ENCODE results near the gene ALDH3B1. TPM values are rescaled to one million over a fixed set of nuclear protein-coding genes. Genes with fewer than 3 reads are reported as not detected.

The ALDH3B1 gene
- total RNA-seq, 1 experiment from 2014 or later: 41.6 TPM

DNA sequence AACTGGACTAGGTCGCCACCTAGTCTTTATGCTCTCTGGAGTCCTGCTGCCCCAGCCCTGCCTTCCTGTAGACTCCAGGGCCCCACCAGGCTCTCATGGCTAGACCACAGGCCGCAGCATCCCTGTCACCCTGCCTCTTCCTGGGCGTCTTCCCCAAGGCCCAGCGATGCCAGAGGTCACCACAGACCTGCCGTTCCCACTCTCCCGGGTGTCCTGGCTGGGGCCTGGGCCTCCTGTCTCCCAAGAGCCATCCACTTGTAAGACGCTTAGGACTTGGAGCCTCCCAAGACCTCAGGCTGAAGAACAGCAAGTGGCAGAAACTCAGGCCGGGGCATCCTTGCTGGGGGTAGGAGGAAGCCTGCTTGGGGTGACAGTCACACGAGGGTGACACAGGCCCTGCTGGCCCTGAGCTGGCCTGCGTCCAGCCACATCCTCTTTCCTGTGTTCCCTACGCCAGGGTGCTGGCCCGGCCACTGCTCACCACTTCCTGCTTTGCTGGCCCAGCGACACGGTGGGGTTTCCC lies 26.7 kb downstream of the ALDH3B1 start:
- Mint-ChIP-seq H3K4me1 (ENCODE audit: low read depth, unreplicated experiment) (peaks cover 13% of the 10 kb centered on the region), H3K36me3 (ENCODE audit: insufficient read depth, unreplicated experiment) (peaks cover 39% of the 10 kb centered on the region), H3K27ac (ENCODE audit: unreplicated experiment) (peak overlapping the region; percentile 56), H3K4me3 (ENCODE audit: low read depth, unreplicated experiment) (no peak overlapping the region), H3K9me3 (ENCODE audit: low read depth, unreplicated experiment) (no peaks in the 10 kb centered on the region), H3K27me3 (ENCODE audit: unreplicated experiment) (no peaks in the 10 kb centered on the region)
- TF ChIP-seq, protein P1, sequence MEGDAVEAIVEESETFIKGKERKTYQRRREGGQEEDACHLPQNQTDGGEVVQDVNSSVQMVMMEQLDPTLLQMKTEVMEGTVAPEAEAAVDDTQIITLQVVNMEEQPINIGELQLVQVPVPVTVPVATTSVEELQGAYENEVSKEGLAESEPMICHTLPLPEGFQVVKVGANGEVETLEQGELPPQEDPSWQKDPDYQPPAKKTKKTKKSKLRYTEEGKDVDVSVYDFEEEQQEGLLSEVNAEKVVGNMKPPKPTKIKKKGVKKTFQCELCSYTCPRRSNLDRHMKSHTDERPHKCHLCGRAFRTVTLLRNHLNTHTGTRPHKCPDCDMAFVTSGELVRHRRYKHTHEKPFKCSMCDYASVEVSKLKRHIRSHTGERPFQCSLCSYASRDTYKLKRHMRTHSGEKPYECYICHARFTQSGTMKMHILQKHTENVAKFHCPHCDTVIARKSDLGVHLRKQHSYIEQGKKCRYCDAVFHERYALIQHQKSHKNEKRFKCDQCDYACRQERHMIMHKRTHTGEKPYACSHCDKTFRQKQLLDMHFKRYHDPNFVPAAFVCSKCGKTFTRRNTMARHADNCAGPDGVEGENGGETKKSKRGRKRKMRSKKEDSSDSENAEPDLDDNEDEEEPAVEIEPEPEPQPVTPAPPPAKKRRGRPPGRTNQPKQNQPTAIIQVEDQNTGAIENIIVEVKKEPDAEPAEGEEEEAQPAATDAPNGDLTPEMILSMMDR (IDR thresholded peaks at IDR 0.05; ENCODE audit: unreplicated experiment): no peak
- CTCF ChIA-PET: no interaction called here
- BruUV-seq (replicated peaks): no TSS peak
- intact Hi-C loops (cut with micrococcal nuclease; ENCODE audit: unreplicated experiment): loop anchor here (10.0 kb wide), 1 partner anchor 168 kb away; no protein-coding TSS in a partner anchor
- no peak for DNase-seq

DNA sequence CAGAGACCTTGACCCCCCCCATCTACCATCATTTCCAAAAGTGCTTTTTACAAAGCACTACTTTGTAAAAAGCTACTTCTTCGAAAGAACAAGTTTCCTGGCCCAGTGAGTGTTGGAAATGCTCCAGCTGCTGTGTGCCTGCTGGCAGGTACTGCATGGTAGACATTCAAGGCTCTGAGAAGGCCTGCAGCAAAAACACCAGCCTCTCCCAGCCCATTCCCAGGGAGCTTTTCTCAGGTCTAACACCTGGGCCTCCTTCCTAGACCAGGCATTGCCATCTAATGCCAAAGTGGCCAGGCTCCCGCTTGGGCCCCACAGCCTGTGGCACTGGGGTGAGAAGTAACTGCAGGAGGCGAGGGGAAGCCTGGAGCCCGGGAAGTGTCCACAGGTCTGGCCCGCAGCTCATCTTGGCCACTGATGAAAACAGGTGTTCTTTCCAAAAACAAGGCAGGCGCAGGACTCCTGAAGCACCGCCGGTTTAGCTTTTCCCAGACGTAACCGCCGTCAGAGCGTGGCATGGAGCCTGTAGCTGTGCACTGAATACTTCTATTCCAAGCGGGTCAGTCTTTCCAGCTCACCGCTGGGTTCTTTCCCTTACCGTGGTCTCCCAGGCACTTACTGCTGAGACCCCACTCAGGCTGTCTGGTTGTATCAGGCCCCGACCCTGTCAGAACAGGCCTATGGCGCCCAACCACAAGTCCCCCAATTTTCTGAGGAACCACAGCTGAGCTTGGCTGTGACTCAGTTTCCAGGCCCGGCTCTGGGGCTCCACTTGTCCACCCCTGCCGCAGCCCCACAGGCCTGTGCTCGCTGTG lies 27.5 kb downstream of the ALDH3B1 start:
- CTCF ChIA-PET: no interaction called here
- Mint-ChIP-seq H3K4me3 (ENCODE audit: low read depth, unreplicated experiment) (no peak overlapping the region), H3K4me1 (ENCODE audit: low read depth, unreplicated experiment) (peaks cover 10% of the 10 kb centered on the region), H3K27ac (ENCODE audit: unreplicated experiment) (peak overlapping the region; percentile 56), H3K36me3 (ENCODE audit: insufficient read depth, unreplicated experiment) (peaks cover 36% of the 10 kb centered on the region), H3K9me3 (ENCODE audit: low read depth, unreplicated experiment) (no peaks in the 10 kb centered on the region), H3K27me3 (ENCODE audit: unreplicated experiment) (no peaks in the 10 kb centered on the region)
- TF ChIP-seq, protein P1 (IDR thresholded peaks at IDR 0.05; ENCODE audit: unreplicated experiment): no peak
- intact Hi-C loops (cut with micrococcal nuclease; ENCODE audit: unreplicated experiment): loop anchor here (10.0 kb wide), 1 partner anchor 167 kb away; no protein-coding TSS in a partner anchor
- no TSS peak for BruUV-seq (replicated peaks)
- no peak for DNase-seq

GRCh38 chr11:68038226-68038717 lies 28.1 kb downstream of the ALDH3B1 start:
- intact Hi-C loops (cut with micrococcal nuclease; ENCODE audit: unreplicated experiment): loop anchor here (10.0 kb wide), 1 partner anchor 167 kb away; no protein-coding TSS in a partner anchor
- Mint-ChIP-seq H3K9me3 (ENCODE audit: low read depth, unreplicated experiment) (no peaks in the 10 kb centered on the region), H3K27ac (ENCODE audit: unreplicated experiment) (no peak overlapping the region), H3K4me1 (ENCODE audit: low read depth, unreplicated experiment) (peaks cover 10% of the 10 kb centered on the region), H3K4me3 (ENCODE audit: low read depth, unreplicated experiment) (peak overlapping the region; percentile 50), H3K27me3 (ENCODE audit: unreplicated experiment) (no peaks in the 10 kb centered on the region), H3K36me3 (ENCODE audit: insufficient read depth, unreplicated experiment) (peaks cover 36% of the 10 kb centered on the region)
- DNase-seq: no peak
- CTCF ChIA-PET: no interaction called here
- no TSS peak for BruUV-seq (replicated peaks)
- TF ChIP-seq, protein P1 (IDR thresholded peaks at IDR 0.05; ENCODE audit: unreplicated experiment): no peak

GRCh38 chr11:68038718-68039525 lies 28.8 kb downstream of the ALDH3B1 start, which contains the start of gene TCIRG1:
TCIRG1 (plus strand) TSS chr11:68039025; CDS start chr11:68041272, 2,247 bp downstream.
- H3K4me3 Mint-ChIP-seq (ENCODE audit: low read depth, unreplicated experiment): peak within 1 kb of the TSS; percentile 50
- CTCF ChIA-PET: interaction anchor here (0.5 to 0.7 kb wide), 2 partner anchors 46 to 400 kb away, joined by 3 to 6 read pairs; no protein-coding TSS in a partner anchor
- TF ChIP-seq, protein P1 (IDR thresholded peaks at IDR 0.05; ENCODE audit: unreplicated experiment): no peak

More at GRCh38 chr11:68038718-68039525, 28.8 kb downstream of the ALDH3B1 start, which contains the start of gene TCIRG1:
- peak; percentile 78 for DNase-seq
- no peak within 1 kb of the TSS for H3K27ac Mint-ChIP-seq (ENCODE audit: unreplicated experiment)
- no TSS peak for BruUV-seq (replicated peaks)
- H3K27me3 Mint-ChIP-seq (ENCODE audit: unreplicated experiment): no peaks in the 10 kb centered on the region
- peaks cover 10% of the 10 kb centered on the region for H3K4me1 Mint-ChIP-seq (ENCODE audit: low read depth, unreplicated experiment)
- intact Hi-C loops (cut with micrococcal nuclease; ENCODE audit: unreplicated experiment): loop anchor here (10.0 kb wide), 1 partner anchor 166 kb away; no protein-coding TSS in a partner anchor
- H3K9me3 Mint-ChIP-seq (ENCODE audit: low read depth, unreplicated experiment): no peaks in the 10 kb centered on the region
- H3K36me3 Mint-ChIP-seq (ENCODE audit: insufficient read depth, unreplicated experiment): peaks cover 36% of the 10 kb centered on the region

Data from Calu3 (cell line).